Nephron progenitor cell (in vitro differentiated cells): ENCODE results near the gene TWF1.
"Not testable (repeated sequence)": the region's sequence is repeated elsewhere in the genome, so short reads cannot be mapped to it uniquely, and the experiment has no call there.

Source experiments
- DNase-seq: peaks from one replicate; pipeline ENCODE4 v3.0.0; 2021
- H3K27ac Mint-ChIP-seq: 2 replicates; pipeline ENCODE4 v1.8.0; 2021; ENCODE audit warnings: mild to moderate bottlenecking, moderate library complexity, mixed read lengths
- H3K27me3 Mint-ChIP-seq: 2 replicates; pipeline ENCODE4 v1.8.0; 2021; ENCODE audit warnings: mild to moderate bottlenecking, low read depth, mixed read lengths; ENCODE audit not compliant: poor library complexity
- H3K36me3 Mint-ChIP-seq: 2 replicates; pipeline ENCODE4 v1.8.0; 2021; ENCODE audit warnings: low read depth, mixed read lengths
- H3K4me1 Mint-ChIP-seq: 2 replicates; pipeline ENCODE4 v1.8.0; 2021; ENCODE audit warnings: mixed read lengths
- H3K4me3 Mint-ChIP-seq: 2 replicates; pipeline ENCODE4 v1.8.0; 2021; ENCODE audit warnings: mild to moderate bottlenecking, moderate library complexity, mixed read lengths
- H3K9me3 Mint-ChIP-seq: 2 replicates; pipeline ENCODE4 v1.8.0; 2021; ENCODE audit warnings: mild to moderate bottlenecking, moderate library complexity, mixed read lengths
- CTCF ChIP-seq: fragments of 200-600 bp; sonication (generic); IDR thresholded peaks from 2 replicates; pipeline ENCODE4 v1.5.0; 2021; ENCODE audit warnings: antibody characterized with exemption

The TWF1 gene

GRCh38 chr12:43758247-43758727 lies 47.8 kb downstream of the TWF1 start:
- no peak for DNase-seq
- peaks cover 5% of the 10 kb centered on the region for H3K9me3 Mint-ChIP-seq
- H3K27ac Mint-ChIP-seq: no peak overlapping the region
- H3K4me1 Mint-ChIP-seq: peaks cover 15% of the 10 kb centered on the region
- H3K36me3 Mint-ChIP-seq: peaks cover 18% of the 10 kb centered on the region
- peak overlapping the region; percentile 86 for H3K4me3 Mint-ChIP-seq
- TF ChIP-seq CTCF: no peak
- no peaks in the 10 kb centered on the region for H3K27me3 Mint-ChIP-seq

- Mint-ChIP-seq H3K27ac (no peak overlapping the region), H3K4me3 (no peak overlapping the region), H3K36me3 (peaks cover 42% of the 10 kb centered on the region)
These were observed 52.1 kb downstream of the TWF1 start for GRCh38 chr12:43754015-43754414.

GRCh38 chr12:43751360-43751759 lies 54.8 kb downstream of the TWF1 start:
- not testable (repeated sequence) for H3K9me3 Mint-ChIP-seq, H3K4me3 Mint-ChIP-seq, H3K27me3 Mint-ChIP-seq

More at GRCh38 chr12:43754015-43754414, 52.1 kb downstream of the TWF1 start:
- H3K9me3 Mint-ChIP-seq: peaks cover 12% of the 10 kb centered on the region
- H3K27me3 Mint-ChIP-seq: no peaks in the 10 kb centered on the region
- TF ChIP-seq CTCF: no peak
- peaks cover 7% of the 10 kb centered on the region for H3K4me1 Mint-ChIP-seq
- no peak for DNase-seq

GRCh38 chr12:43750814-43751213 lies 55.3 kb downstream of the TWF1 start:
- TF ChIP-seq CTCF: no peak
- Mint-ChIP-seq H3K27ac (no peak overlapping the region), H3K9me3 (peaks cover 7% of the 10 kb centered on the region), H3K36me3 (peaks cover 47% of the 10 kb centered on the region), H3K27me3 (no peaks in the 10 kb centered on the region), H3K4me3 (no peak overlapping the region), H3K4me1 (no peaks in the 10 kb centered on the region)
- no peak for DNase-seq

More at GRCh38 chr12:43751360-43751759, 54.8 kb downstream of the TWF1 start:
- H3K4me1 Mint-ChIP-seq, DNase-seq, H3K27ac Mint-ChIP-seq: not testable (repeated sequence)
- H3K36me3 Mint-ChIP-seq: peaks cover 43% of the 10 kb centered on the region

- no peak for DNase-seq
- Mint-ChIP-seq H3K27me3 (no peaks in the 10 kb centered on the region), H3K4me1 (no peaks in the 10 kb centered on the region), H3K4me3 (no peak overlapping the region), H3K36me3 (peaks cover 53% of the 10 kb centered on the region), H3K9me3 (peaks cover 14% of the 10 kb centered on the region), H3K27ac (no peak overlapping the region)
- TF ChIP-seq CTCF: no peak
These were observed 57.1 kb downstream of the TWF1 start for GRCh38 chr12:43749016-43749415.

GRCh38 chr12:43744826-43745225 lies 61.3 kb downstream of the TWF1 start:
- no peak for TF ChIP-seq CTCF
- Mint-ChIP-seq H3K36me3 (peaks cover 38% of the 10 kb centered on the region), H3K27me3 (no peaks in the 10 kb centered on the region), H3K9me3 (peaks cover 8% of the 10 kb centered on the region), H3K27ac (no peak overlapping the region), H3K4me1 (no peaks in the 10 kb centered on the region), H3K4me3 (no peak overlapping the region)
- DNase-seq: no peak
